Activated T-helper 1 cell treated with anti-CD3 and anti-CD28 coated beads, Interleukin-2, amount 50 U/mL, for 16 hours (primary cell): ENCODE measurements around the gene PI4KA.

ENCODE experiments used
- DNase-seq, 2 donors: peaks; one replicate each; pipeline ENCODE4 v3.0.0-alpha.2; 2020; ENCODE audit warnings: low read depth in 1 of 2, low spot score in 1 of 2

Gene PI4KA

DNA sequence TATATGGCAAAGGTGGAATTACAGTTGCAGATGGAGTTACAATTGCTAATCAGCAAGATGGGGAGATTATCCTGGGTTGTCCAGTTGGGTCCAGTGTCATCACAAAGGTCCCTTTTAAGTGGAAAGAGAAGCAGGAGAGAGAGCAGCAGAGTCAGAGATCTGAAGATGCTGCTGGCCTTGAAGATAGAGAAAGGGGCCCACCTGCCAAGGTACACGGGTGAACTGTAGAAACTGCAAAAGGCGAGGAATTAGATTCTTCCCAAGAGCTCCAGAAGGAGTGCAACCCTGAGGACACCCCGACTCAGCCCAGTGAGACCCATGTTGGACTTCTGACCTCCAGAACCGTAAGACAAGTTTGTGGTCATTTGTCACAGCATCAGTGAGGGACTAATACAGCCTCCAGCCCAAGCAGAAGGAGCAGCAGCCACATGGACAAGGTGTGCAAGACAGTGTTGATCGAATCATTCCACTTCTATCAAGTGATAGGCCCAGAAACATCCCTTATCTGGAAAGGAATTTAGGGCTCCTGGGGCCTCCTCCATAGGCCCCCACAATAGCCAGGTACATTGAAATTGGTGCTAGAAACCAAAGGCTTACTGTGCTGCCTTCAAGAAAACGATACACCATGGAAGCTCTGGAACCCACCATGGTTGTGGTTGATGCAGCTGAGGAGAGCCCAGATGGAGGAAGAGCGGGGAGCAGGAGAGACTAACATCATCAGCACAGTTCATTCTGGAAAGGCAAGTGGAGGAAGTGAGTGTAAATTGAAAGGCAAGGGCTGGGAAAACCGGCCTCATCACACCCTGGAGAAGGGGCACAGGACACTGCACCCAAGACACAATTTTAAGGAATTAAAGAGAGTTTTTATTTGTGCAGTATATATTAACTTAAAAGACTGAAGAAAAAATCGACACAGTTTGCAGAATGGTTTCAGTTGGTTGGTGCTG is 23.5 kb upstream of the PI4KA start:
- no peak for DNase-seq

DNA sequence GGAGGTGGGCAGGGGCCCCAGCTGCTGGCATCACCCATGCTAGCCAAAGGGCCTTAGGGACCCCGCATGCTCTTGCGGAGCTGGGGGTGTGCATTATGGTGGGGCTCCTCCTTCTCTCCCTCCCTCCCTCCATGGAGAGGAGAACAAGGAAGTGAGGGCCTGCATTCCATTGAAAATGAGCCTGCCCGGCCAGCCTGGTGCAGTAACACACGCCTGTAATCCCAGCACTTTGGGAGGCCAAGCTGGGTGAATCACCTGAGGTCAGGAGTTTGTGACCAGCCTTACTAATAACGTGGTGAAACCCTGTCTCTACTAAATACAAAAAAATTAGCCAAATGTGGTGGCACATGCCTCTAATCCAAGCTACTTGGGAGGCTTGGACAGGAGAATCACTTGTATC is 22.6 kb upstream of the PI4KA start:
- no peak for DNase-seq

GRCh38 chr22:20877715-20878114 is 19.1 kb upstream of the PI4KA start:
- no peak for DNase-seq

DNA sequence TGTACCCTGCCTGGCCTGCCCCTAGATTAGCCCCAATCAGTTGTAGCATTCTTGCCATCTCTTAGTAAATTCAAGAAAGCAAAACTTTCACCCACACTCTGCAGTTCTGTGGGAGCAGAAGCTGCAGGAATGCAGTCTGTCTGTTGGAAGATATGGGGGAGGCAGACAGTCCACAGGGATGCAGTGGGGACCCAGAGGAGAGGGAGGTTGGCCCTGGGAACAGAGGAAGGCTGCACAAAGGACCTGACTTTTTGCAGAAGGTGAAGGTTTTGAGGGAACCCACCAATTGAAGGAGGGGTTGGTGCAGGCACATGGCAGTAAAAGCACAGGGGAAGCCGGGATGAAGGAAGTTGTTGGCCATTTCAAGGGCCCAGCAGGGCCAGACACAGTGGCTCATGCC is 16.7 kb upstream of the PI4KA start:
- no peak for DNase-seq

- no peak for DNase-seq
Measured at GRCh38 chr22:20873214-20873613, 14.6 kb upstream of the PI4KA start.

DNA sequence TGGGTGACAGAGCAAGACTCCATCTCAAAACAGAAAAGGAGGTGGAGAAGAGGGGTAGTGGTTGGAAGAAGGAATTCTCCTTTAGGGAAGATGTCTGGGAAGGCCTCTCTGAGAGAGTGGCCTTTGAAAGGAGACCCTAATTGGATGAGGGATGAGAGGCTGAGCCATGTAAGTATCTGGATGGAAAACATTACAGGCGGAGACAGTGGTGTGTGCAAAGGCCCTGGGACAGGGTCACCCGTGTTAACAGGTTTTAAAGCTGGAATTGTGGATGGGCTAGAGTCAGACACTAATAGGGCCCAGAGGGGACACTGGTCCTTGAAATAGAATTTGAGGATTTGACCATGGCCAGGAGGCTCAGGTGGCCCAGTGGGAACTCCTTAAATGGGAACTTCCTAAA is 10.6 kb upstream of the PI4KA start:
- no peak for DNase-seq

DNA sequence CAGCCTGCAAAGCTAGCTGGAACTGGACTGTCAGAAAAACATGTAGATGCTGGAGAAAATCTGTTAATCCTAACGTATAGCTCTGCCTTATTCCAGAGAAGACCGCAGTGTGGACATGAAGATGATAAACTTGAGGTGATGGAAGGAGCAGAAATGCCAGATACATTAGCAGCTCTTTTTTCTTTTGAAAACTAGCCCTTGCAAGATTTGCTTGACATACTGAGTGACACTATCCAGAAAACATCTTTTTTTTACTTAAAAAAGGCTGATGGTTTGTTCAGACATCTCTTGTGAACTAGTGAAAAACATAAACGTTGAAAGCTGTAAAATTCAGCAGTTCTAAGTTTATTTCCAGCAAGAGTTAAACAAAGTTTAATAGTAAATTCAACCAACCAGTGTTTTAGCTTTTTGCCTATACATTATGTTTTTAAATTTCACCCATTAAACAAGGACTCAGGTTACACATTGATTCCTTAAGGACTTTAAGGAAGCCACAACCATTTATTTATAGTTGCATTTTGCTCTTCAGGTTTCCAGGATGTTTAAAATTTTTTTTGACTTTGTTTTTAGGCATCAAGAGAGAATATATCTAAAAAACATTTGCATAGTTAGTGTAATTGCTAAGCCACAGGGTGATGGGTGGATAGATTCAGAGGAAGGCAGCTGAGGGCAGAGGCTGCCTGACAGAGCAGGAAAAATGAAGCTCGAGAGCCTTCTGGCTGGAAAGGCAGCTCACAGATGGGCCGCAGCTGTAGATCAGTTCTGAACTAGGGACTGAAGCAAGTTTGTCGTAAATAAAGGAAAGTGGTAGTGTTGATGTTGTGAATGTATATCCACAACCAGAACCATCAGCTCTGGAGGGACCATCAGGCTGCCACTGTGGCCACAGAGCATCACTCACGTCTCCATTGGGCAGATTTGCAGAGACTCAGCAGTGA is 9.7 kb upstream of the PI4KA start:
- no peak for DNase-seq

DNA sequence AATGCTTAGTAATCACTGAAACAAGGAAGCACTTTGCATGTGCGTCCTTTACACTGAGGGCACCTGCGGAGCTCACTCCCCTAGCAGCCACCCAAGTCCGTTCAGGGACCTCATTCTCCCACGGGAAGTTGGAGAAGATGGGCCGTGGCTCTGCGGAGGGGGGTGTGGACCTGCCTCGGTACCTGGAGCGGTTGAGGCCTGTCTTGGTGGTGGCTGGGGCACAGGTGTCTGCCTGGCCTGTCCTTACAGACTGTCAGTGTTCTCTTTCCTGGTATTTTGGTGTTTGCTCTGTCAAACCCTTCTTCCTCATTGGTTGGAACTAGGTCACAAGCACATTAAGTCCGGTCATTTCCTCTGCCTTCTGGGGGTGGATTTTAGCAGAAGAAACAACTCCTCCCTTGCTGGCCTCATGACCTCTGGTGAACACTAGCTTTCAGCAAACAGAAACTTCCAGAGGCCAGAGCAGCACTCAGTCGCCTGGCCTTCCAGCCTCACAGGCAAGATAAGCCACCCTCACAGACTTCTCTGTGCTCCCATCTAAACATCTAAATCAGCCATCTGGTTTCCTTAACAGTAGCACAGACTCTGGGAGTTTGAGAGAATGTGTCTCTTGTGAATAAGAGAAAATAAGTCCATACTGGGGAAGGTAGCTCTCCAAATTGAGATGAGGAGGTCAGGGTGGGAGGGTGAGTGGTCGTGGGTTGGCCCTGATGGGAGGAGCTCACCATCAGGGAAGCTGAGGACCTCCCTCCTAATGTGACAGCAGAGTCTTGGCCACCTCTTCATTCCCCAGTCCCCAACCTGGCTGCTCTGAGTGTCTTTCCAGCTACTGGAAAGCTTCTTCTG is 8.8 kb upstream of the PI4KA start:
- DNase-seq: no peak

GRCh38 chr22:20866736-20867135 is 8.1 kb upstream of the PI4KA start:
- DNase-seq: no peak

DNA sequence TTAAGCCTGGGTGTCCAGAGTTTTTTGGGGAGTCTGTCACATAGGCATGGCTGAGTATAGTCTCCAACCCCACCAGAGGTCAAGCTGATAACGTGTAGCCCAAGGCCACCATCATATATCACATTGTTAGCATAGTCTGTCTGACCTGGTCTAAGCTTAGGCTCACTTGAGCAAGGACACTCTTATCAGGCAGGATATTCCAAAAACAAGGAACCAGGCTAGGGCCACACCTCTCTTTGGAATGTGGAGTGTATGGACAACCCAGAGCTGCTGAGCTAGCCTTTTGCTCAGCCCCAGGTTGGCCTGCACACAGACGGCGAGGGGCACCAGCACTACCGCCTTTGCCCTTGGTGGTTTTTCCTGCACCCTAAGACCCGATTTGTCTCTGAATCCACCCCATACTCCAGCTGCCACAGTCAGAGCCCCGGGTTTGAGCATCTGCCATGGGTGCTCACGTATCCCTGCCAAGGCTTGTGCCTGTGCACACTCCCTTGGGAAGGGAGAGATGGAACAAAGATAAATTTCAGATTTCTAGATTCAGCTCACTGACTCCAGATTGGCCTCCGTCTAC is 7.3 kb upstream of the PI4KA start:
- no peak for DNase-seq

DNA sequence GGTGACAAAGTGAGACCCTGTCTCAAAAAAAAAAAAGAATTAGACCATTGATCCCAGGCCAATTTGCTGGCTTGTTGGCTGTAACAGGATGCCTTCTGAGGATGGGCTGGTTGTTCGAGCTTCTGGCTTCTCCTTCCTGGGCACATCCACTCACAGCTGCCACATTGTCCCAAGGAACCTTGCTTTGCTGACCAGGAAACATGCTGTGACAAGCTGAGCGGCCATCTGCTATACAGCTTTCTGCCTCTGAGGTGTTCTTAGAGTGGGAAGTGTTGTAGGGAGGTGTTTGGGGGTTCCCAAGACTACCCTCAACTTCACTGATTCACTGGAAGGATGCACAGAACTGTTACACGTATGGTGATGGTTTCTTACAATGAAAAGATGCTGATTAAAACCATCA is 6.7 kb upstream of the PI4KA start:
- DNase-seq: no peak

- no peak for DNase-seq
Measured at GRCh38 chr22:20864186-20864908, 5.7 kb upstream of the PI4KA start.

DNA sequence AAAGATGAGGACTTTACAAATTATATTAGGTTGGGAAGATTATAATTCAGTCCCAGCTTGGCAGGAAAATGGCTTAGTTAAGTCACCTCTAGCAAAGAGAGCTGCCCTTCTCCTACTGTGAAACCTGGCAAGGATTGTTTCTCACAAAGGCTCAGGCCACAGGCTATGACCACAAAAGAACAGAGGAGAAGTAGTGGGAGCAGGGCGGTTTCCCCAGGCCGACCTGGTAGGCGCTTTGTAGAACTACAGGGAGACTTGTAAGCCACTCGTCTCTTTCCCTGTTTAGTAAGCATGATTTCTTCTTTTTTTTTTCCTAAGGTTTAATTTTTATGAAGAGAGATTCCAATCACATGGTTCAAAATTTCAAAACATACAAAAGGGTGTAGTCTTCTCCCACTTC is 4.8 kb upstream of the PI4KA start:
- DNase-seq: no peak

- no peak for DNase-seq
Measured at GRCh38 chr22:20862540-20862939, 3.9 kb upstream of the PI4KA start.

GRCh38 chr22:20859615-20860014 is 1.0 kb upstream of the PI4KA start:
- DNase-seq: no peak

- peak; percentile 56 to 75 for DNase-seq
Measured at GRCh38 chr22:20857838-20858614, 585 bp downstream of the PI4KA start.

DNA sequence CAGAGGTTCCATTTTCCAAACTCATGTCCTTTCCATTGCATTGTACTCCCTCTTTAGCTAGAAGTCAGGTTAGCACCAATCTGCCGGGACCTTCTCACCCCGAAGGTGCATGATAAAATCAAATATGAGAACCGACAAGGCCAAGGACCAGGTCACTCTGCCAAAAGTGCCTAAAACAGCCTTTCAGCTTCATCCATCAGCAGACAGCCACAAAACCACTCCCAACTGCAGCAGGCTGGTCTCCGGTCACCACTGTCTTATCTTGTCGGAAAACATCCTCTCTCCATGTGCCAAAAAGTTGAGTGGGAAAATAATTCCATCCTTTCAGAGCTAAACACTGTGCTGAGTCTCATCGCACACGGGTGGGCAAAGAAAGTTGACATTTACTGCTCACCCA is 1.4 kb downstream of the PI4KA start:
- DNase-seq: no peak

- DNase-seq: no peak
Measured at GRCh38 chr22:20853236-20853660, 5.4 kb downstream of the PI4KA start.

DNA sequence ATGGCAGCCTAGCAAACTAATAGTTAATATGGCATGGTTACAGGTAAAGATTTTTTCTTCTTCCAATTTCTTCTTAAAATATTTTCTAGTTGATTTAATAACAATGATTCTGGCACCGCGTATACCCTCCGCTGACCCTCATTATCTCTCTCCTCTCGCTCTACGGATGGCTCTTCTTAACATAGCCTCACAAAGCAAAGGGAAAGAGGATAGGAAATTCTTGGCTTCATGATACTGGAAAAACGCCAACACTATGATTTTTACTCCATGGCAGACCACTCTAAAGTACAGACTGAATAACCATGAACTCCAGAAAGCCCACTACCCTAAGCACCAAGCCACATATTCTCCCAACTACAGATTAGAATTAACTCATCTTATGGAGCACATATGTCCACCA is 6.1 kb downstream of the PI4KA start:
- DNase-seq: no peak
